Loucy (cell line): ENCODE results near the gene CHN2.

Experiments used
- H2AFZ ChIP-seq: fragments of 200-600 bp; sonication (generic); 2 replicates; pipeline ENCODE4 v1.6.0; 2016; ENCODE audit warnings: antibody characterized with exemption, mild to moderate bottlenecking, low read length, moderate library complexity
- H3F3A ChIP-seq: fragments of 200-600 bp; 2 replicates; pipeline ENCODE4 v1.6.0; 2016; ENCODE audit warnings: antibody characterized with exemption, low read depth, mild to moderate bottlenecking
- H3K27me3 ChIP-seq: fragments of 200-600 bp; sonication (generic); 2 replicates; pipeline ENCODE4 v1.6.1; 2014; ENCODE audit warnings: low read length, mild to moderate bottlenecking; ENCODE audit not compliant: insufficient read depth, poor library complexity, severe bottlenecking
- H3K36me3 ChIP-seq: fragments of 200-600 bp; sonication (generic); 2 replicates; pipeline ENCODE4 v1.6.1; 2016; ENCODE audit warnings: low read length; ENCODE audit not compliant: insufficient read depth
- H3K4me1 ChIP-seq: fragments of 200-600 bp; sonication (generic); 2 replicates; pipeline ENCODE4 v1.5.1; 2014; ENCODE audit warnings: low read length, mild to moderate bottlenecking; ENCODE audit not compliant: insufficient read depth, poor library complexity, severe bottlenecking
- H3K4me2 ChIP-seq: fragments of 200-600 bp; sonication (generic); 2 replicates; pipeline ENCODE4 v1.6.0; 2014; ENCODE audit warnings: antibody characterized with exemption, low read length, low read depth, mild to moderate bottlenecking; ENCODE audit not compliant: poor library complexity, severe bottlenecking
- H3K4me3 ChIP-seq: fragments of 200-600 bp; sonication (generic); 2 replicates; pipeline ENCODE4 v1.5.1; 2014; ENCODE audit warnings: low read length, mild to moderate bottlenecking, mixed read lengths; ENCODE audit not compliant: poor library complexity, severe bottlenecking
- H3K79me2 ChIP-seq: fragments of 200-600 bp; sonication (generic); 2 replicates; pipeline ENCODE4 v1.6.1; 2014; ENCODE audit warnings: low read length; ENCODE audit not compliant: insufficient read depth
- H3K9ac ChIP-seq: fragments of 200-600 bp; sonication (generic); 2 replicates; pipeline ENCODE4 v1.6.0; 2014; ENCODE audit warnings: mild to moderate bottlenecking, low read depth, low read length, moderate library complexity; ENCODE audit not compliant: poor library complexity, severe bottlenecking
- H3K9me2 ChIP-seq: fragments of 200-600 bp; sonication (generic); replicated peaks from 2 replicates; pipeline ENCODE4 v1.6.1; 2016; ENCODE audit warnings: low read depth, low read length, mixed read lengths
- H3K9me3 ChIP-seq: fragments of 200-600 bp; sonication (generic); 2 replicates; pipeline ENCODE4 v1.6.1; 2014; ENCODE audit warnings: mild to moderate bottlenecking, antibody characterized with exemption, low read length, low read depth; ENCODE audit not compliant: insufficient read depth
- H4K20me1 ChIP-seq: fragments of 200-600 bp; sonication (generic); 2 replicates; pipeline ENCODE4 v1.6.0; 2014; ENCODE audit warnings: antibody characterized with exemption, low read length, mild to moderate bottlenecking; ENCODE audit not compliant: insufficient read depth, poor library complexity, severe bottlenecking
- EZH2phosphoT487 ChIP-seq: fragments of 200-600 bp; IDR thresholded peaks from 2 replicates; pipeline ENCODE4 v1.6.1; 2018; ENCODE audit warnings: antibody characterized with exemption, mild to moderate bottlenecking, moderate library complexity, borderline replicate concordance
- TF ChIP-seq, protein P1 (sequence below): fragments of 200-600 bp; sonication (generic); conservative IDR thresholded peaks from 2 replicates; pipeline ENCODE4 v1.5.1; 2014; ENCODE audit warnings: mild to moderate bottlenecking, antibody characterized with exemption, low read length

CHN2 gene

DNA sequence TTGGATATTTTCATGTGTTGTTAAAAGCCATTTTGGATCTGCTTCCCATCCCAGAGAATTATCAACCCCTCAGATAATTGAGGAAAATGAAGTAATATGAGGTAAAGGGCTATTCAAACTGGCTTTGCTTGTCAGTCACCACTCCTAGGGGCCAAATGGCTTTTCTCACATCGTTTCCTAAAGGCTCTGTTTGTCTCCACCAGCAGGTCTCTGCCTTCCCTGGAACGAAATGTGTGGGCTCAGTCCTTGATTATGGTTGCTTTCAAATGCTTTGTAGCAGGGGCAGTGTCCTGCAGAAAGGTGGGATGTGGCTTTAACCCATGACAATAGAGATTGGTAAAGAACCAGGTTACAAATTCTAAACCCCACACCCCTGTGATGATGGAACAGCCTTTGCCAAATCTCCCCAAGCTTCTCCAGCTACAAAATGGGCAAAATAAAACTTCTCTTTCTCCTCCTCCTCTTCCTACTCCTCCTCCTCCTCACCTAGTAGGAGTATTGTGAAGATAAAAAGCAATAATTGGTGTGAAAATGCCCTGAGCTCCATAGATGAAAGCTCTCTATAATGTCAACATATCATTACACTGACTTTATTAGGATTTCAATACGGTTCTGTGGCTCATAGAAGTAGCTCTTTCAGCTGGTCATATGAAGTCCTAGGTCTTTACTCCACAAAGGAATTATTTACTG lies 127.6 kb downstream of the CHN2 start:
- Histone ChIP-seq H3K36me3 (no peaks in the 10 kb centered on the region), H3F3A (no peaks in the 10 kb centered on the region), H3K4me2 (no peak overlapping the region), H3K27me3 (no peaks in the 10 kb centered on the region), H3K9me2 (no peaks in the 10 kb centered on the region), H3K79me2 (0 out of 2 replicates have a peak, but pooled peaks cover under 1% of the 10 kb centered on the region), H2AFZ (no peak overlapping the region), H3K9ac (no peak overlapping the region), H4K20me1 (no peaks in the 10 kb centered on the region), H3K4me3 (no peak overlapping the region), H3K9me3 (no peaks in the 10 kb centered on the region), H3K4me1 (peaks cover 32% of the 10 kb centered on the region)
- TF ChIP-seq, protein P1, sequence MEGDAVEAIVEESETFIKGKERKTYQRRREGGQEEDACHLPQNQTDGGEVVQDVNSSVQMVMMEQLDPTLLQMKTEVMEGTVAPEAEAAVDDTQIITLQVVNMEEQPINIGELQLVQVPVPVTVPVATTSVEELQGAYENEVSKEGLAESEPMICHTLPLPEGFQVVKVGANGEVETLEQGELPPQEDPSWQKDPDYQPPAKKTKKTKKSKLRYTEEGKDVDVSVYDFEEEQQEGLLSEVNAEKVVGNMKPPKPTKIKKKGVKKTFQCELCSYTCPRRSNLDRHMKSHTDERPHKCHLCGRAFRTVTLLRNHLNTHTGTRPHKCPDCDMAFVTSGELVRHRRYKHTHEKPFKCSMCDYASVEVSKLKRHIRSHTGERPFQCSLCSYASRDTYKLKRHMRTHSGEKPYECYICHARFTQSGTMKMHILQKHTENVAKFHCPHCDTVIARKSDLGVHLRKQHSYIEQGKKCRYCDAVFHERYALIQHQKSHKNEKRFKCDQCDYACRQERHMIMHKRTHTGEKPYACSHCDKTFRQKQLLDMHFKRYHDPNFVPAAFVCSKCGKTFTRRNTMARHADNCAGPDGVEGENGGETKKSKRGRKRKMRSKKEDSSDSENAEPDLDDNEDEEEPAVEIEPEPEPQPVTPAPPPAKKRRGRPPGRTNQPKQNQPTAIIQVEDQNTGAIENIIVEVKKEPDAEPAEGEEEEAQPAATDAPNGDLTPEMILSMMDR: no peak
- no peak for TF ChIP-seq EZH2phosphoT487

DNA sequence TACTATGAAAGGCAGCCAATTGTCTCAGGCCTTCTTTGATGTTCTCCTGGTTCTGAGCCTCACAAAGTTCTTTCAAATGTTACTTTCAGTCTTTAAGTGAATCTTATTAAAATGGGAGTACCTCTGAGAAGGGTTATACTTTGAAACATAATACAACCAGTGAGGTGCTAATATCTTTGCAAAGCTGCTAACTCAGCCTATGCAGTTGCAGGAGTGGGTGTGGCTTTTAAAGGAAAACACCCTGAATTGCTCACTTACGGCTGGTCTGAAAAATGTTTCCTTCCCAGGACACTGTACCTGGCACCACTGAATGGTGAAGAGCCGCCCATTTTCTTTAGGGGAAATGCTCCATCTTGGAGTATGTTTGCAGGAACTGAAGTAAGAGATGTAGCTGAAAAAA lies 130.9 kb downstream of the CHN2 start:
- Histone ChIP-seq H3K4me3 (no peak overlapping the region), H3K9me3 (no peaks in the 10 kb centered on the region), H3K79me2 (0 out of 2 replicates have a peak, but pooled peaks cover 4% of the 10 kb centered on the region), H3F3A (0 out of 2 replicates have a peak, but pooled peaks cover 4% of the 10 kb centered on the region), H3K36me3 (no peaks in the 10 kb centered on the region), H3K27me3 (no peaks in the 10 kb centered on the region), H3K9me2 (no peaks in the 10 kb centered on the region), H3K4me2 (no peak overlapping the region), H4K20me1 (no peaks in the 10 kb centered on the region), H3K9ac (no peak overlapping the region), H3K4me1 (peaks cover 47% of the 10 kb centered on the region), H2AFZ (no peak overlapping the region)
- TF ChIP-seq, protein P1: no peak
- TF ChIP-seq EZH2phosphoT487: no peak

DNA sequence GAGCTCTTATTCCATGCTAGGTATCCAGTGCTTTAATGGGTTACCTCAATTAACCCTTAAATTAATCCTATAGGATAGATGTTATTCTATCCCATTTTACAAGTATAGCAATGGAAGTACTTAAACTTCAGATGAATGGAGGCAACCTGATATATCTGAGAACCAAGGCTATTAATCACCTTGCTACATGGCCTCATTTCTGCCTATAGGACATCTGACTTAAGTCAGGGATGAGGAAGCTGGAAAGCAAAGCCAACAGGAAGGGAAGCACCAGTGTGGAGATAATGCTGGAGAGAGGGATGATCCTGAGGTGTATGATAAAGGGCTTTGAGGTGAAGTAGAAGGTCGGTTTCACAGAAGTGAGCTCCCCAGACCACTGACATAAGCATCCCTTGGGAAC lies 132.3 kb downstream of the CHN2 start:
- no peaks in the 10 kb centered on the region for H4K20me1 ChIP-seq
- no peaks in the 10 kb centered on the region for H3K9me2 ChIP-seq
- H3K27me3 ChIP-seq: no peaks in the 10 kb centered on the region
- H3K79me2 ChIP-seq: peaks cover 10% of the 10 kb centered on the region; the same call in 1 of the 2 replicates
- H3K4me2 ChIP-seq: no peak overlapping the region
- no peak overlapping the region for H3K9ac ChIP-seq
- peaks cover 44% of the 10 kb centered on the region for H3K4me1 ChIP-seq
- no peak overlapping the region for H3K4me3 ChIP-seq
- no peak for TF ChIP-seq EZH2phosphoT487
- TF ChIP-seq, protein P1: no peak
- H2AFZ ChIP-seq: no peak overlapping the region
- no peaks in the 10 kb centered on the region for H3K36me3 ChIP-seq
- no peaks in the 10 kb centered on the region for H3K9me3 ChIP-seq
- 0 out of 2 replicates have a peak, but pooled peaks cover 4% of the 10 kb centered on the region for H3F3A ChIP-seq
